LNCAP (cell line): ENCODE measurements around the gene OTOP2.

ENCODE experiments used
- TF ChIP-seq, protein P1 (sequence below): fragments of 450-650 bp; IDR thresholded peaks from 2 replicates; pipeline ENCODE4 v1.5.1; 2017; ENCODE audit warnings: mild to moderate bottlenecking

The OTOP2 gene

GRCh38 chr17:74950207-74950606, 26.1 kb downstream of the OTOP2 start:
- TF ChIP-seq, protein P1, sequence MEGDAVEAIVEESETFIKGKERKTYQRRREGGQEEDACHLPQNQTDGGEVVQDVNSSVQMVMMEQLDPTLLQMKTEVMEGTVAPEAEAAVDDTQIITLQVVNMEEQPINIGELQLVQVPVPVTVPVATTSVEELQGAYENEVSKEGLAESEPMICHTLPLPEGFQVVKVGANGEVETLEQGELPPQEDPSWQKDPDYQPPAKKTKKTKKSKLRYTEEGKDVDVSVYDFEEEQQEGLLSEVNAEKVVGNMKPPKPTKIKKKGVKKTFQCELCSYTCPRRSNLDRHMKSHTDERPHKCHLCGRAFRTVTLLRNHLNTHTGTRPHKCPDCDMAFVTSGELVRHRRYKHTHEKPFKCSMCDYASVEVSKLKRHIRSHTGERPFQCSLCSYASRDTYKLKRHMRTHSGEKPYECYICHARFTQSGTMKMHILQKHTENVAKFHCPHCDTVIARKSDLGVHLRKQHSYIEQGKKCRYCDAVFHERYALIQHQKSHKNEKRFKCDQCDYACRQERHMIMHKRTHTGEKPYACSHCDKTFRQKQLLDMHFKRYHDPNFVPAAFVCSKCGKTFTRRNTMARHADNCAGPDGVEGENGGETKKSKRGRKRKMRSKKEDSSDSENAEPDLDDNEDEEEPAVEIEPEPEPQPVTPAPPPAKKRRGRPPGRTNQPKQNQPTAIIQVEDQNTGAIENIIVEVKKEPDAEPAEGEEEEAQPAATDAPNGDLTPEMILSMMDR: no peak

GRCh38 chr17:74951065-74951464, 27.0 kb downstream of the OTOP2 start:
- TF ChIP-seq, protein P1: no peak

- TF ChIP-seq, protein P1: no peak
Observed at GRCh38 chr17:74951680-74952421, 27.8 kb downstream of the OTOP2 start.

GRCh38 chr17:74952431-74953133, 28.5 kb downstream of the OTOP2 start:
- TF ChIP-seq, protein P1: no peak

DNA sequence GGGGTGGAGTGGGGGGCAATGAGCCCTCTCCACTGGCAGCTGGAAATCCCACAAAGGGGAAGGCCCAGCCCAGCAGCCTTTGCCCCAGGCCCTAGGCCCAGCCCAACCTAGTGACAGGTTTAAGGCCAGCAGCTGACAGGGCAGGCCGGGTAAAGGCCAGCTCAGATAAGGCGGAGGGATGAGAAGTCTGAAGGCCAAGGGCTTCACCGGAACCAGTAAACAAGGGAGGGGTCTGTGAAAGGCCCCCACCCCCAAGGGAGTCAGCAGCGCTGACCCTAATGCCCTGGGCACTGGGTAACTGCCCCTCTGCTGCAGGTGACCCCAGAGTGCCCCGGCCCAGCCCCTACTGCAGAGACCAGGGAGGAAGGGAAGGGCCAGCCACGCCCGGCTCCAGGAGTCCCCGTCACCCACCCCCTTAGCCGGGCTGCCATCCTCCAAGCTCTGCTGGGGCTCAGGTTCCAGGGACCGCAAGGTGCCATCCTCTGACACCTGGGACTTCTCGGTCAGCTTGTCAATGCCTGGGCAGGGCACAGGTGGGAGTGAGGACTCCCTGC, 29.1 kb downstream of the OTOP2 start:
- TF ChIP-seq, protein P1: no peak

DNA sequence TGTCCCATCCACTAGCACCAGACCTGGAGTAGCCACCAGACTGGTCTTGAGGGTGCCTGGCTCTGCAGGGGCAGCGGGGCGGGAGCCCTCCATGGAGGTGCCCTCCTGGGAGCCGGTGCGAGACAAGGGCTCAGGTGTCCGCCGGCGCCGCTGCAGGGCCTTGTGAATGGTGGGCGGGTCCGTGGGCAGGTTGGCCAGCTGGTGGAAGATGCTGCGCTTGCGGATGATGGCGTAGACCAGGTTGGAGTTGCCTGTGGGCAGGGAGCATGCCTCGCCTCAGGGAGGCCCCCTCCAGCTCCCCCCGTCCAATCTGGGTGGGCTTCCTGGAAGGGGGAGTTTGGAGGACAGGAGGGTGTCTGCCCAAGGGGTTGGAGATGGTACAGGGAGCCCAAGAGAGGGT, 30.0 kb downstream of the OTOP2 start:
- TF ChIP-seq, protein P1: no peak

DNA sequence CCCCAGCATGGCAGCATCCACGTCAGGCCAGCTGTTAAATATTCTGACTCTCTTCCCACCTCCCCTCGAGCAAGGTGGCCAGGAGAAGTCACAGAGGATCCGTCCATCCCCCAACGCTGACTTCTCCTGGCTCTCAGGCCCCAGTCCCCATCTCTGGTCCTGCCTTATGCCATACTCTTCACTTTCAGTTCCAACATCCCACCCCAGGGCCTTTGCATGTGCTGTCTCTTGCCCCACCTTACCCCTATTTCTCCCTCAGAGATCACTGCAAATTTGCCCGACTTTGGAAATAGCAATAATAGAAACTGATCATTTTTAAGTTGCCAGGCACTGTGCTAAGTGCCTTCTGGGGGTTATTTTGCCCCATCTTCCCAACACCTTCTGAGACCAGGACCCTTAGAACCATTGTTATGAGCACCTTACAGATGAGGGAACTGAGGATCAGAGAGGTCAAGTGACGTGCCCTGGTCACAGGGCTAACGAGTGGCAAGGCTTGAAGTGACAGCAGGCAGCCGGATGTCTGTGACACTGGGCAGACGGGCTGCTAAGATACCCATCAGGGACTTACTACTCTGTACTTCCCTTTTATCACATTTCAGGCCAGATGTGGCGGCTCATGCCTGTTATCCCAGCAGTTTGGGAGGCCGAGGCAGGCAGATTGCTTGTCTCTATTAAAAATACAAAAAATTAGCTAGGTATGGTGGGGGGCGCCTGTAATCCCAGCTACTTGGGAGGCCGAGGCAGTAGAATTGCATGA, 30.8 kb downstream of the OTOP2 start:
- TF ChIP-seq, protein P1: no peak
